ENCODE measurements around the gene IL36B. TPM values are rescaled to one million over a fixed set of nuclear protein-coding genes. Genes with fewer than 3 reads are reported as not detected.

IL36B gene
- total and polyA plus RNA-seq, 9 of the 15 experiments (the other 6 are each of a cell fraction or from before 2014, with no cell fraction given) = not detected

DNA sequence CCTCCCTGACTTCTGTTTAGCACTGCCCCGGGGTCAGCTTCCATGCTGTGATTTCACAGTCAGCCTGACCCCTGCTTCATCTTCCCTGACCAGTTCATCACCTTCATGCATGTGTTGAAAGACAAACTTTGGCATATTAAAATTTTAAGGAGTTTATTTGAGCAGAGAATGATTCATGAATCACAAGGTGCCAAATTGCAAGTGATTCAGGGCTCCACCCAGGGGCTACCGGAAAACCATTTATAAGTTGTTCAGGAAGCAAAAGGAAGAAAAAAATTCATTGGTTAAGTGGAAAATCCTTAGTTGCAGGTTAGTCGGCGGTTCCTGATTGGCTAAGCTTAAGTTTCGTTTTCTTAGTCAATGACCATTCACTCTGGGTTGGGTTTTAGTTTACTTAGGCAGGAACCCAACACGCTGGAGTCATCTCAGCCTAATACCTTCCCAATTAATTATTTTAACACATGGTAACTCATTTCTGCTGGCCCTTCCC, 25.7 kb upstream of the IL36B start (continued):
- no peak for TF ChIP-seq ZNF384 (IDR thresholded peaks at IDR 0.05; ENCODE audit: low read depth, low read length)

DNA sequence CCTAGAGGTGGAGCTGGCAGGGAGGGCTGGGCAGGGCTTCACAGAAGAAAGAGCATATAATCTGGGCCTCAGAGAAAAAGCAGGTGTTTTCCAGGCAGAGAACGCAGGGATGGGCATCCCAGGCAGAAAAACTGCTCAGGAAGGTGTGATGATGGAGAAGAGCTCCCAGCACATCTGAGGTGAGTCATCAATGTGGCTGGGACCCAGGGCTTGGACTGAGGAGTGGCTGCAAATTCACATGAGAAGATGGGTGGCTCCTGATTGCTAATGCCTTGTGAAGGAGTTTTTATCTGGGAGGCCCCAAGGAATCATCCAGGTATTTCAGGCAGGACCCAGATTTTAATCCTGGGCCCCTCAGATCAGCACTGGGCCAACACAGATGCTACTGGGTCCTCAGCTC, 25.3 kb upstream of the IL36B start:
- H2AFZ ChIP-seq (ENCODE audit: low read depth, low read length) = no peak overlapping the region
- H3K9ac ChIP-seq (ENCODE audit: insufficient read depth in 1 of 2, low read depth in 2 of 2, low read length in 2 of 2) = no peak overlapping the region
- no peaks in the 10 kb centered on the region for H3K9me1 ChIP-seq (ENCODE audit: control insufficient read depth, insufficient read depth, low read length)
- TF ChIP-seq, protein P1, sequence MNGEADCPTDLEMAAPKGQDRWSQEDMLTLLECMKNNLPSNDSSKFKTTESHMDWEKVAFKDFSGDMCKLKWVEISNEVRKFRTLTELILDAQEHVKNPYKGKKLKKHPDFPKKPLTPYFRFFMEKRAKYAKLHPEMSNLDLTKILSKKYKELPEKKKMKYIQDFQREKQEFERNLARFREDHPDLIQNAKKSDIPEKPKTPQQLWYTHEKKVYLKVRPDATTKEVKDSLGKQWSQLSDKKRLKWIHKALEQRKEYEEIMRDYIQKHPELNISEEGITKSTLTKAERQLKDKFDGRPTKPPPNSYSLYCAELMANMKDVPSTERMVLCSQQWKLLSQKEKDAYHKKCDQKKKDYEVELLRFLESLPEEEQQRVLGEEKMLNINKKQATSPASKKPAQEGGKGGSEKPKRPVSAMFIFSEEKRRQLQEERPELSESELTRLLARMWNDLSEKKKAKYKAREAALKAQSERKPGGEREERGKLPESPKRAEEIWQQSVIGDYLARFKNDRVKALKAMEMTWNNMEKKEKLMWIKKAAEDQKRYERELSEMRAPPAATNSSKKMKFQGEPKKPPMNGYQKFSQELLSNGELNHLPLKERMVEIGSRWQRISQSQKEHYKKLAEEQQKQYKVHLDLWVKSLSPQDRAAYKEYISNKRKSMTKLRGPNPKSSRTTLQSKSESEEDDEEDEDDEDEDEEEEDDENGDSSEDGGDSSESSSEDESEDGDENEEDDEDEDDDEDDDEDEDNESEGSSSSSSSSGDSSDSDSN (IDR thresholded peaks at IDR 0.05; ENCODE audit: borderline replicate concordance in 1 of 2, low read depth in 2 of 2, low read length in 2 of 2) = no peak
- in situ Hi-C loops (cut with MboI) (no loop called here), intact Hi-C loops (cut with micrococcal nuclease) (no loop called here)
- H3K4me1 ChIP-seq (replicated peaks in 1 of 2; ENCODE audit: control insufficient read depth in 2 of 2, insufficient read depth in 2 of 2, low read length in 2 of 2) = no peaks in the 10 kb centered on the region
- DNase-seq (ENCODE audit: extremely low read depth in 1 of 4, low spot score in 3 of 4) = no peak
- no peak overlapping the region for H3K4me3 ChIP-seq
- no peak overlapping the region for H3K4me2 ChIP-seq (ENCODE audit: insufficient read depth, low read length)
- no peak for ATAC-seq
- BruUV-seq (replicated peaks) = no TSS peak
- CTCF ChIA-PET (ENCODE audit: low intra/inter-chr PET ratio) = no interaction called here
- H3K9me3 ChIP-seq (replicated peaks; ENCODE audit: control insufficient read depth, insufficient read depth, low read depth, low read length) = no peaks in the 10 kb centered on the region
- peaks cover 15% of the 10 kb centered on the region in 2 experiments; a peak in 4 of 5 replicates for H3K27me3 ChIP-seq (ENCODE audit: control insufficient read depth in 2 of 2, insufficient read depth in 2 of 2, low read length in 2 of 2)
- 0% methylated on average over 1 of the region's 1 CpG for WGBS (ENCODE audit: insufficient coverage, low coverage, missing lambda C conversion rate)
- FAIRE-seq = no peak
- no peaks in the 10 kb centered on the region; the same call in 1 of the 2 replicates for H4K20me1 ChIP-seq (replicated peaks; ENCODE audit: control insufficient read depth, insufficient read depth, low read length)
- H3K36me3 ChIP-seq (ENCODE audit: control insufficient read depth, insufficient read depth, low read length) = no peaks in the 10 kb centered on the region
- H3K79me2 ChIP-seq (ENCODE audit: control insufficient read depth, insufficient read depth, low read length) = no peaks in the 10 kb centered on the region
- POLR2A ChIA-PET = interaction anchor here (0.5 to 1.1 kb wide), 5 partner anchors 11 to 119 kb away, joined by 3 read pairs; no protein-coding TSS in a partner anchor
- H3K27ac ChIP-seq (ENCODE audit: extremely low read depth, low read depth, low read length) = no peak overlapping the region
